OCI-M1 (cell line): Measurements from ENCODE around the gene MGAT4C.
"Not testable (repeated sequence)": the region's sequence is repeated elsewhere in the genome, so short reads cannot be mapped to it uniquely, and the experiment has no call there.

Experiments
- DNase-seq: peaks from one replicate; lab custom pipeline; 2025; lab: John Stamatoyannopoulos, UW

Gene MGAT4C

GRCh38 chr12:86256163-86256562 is at the start of gene MGAT4C:
Gene MGAT4C, minus strand, starts transcription at chr12:86256391.
- no peak for DNase-seq

GRCh38 chr12:86296396-86296795 is 40.2 kb upstream of the MGAT4C start:
- DNase-seq = not testable (repeated sequence)

- no peak for DNase-seq
Observed at GRCh38 chr12:86293682-86294240, 37.6 kb upstream of the MGAT4C start.

- DNase-seq = no peak
Observed at GRCh38 chr12:86292480-86292879, 36.3 kb upstream of the MGAT4C start.

- no peak for DNase-seq
Observed at GRCh38 chr12:86290615-86291014, 34.4 kb upstream of the MGAT4C start.

- DNase-seq = no peak
Observed at GRCh38 chr12:86286119-86286518, 29.9 kb upstream of the MGAT4C start.

- no peak for DNase-seq
Observed at GRCh38 chr12:86283620-86284019, 27.4 kb upstream of the MGAT4C start.

GRCh38 chr12:86275356-86275755 is 19.2 kb upstream of the MGAT4C start:
- DNase-seq = no peak

GRCh38 chr12:86265329-86265695 is 9.1 kb upstream of the MGAT4C start:
- no peak for DNase-seq

GRCh38 chr12:86264451-86265328 is 8.5 kb upstream of the MGAT4C start:
- no peak for DNase-seq

GRCh38 chr12:86261578-86261977 is 5.4 kb upstream of the MGAT4C start:
- DNase-seq = no peak

- peak; percentile 16 for DNase-seq
Observed at GRCh38 chr12:86261142-86261541, 5.0 kb upstream of the MGAT4C start.

- DNase-seq = no peak
Observed at GRCh38 chr12:86260183-86260582, 4.0 kb upstream of the MGAT4C start.

GRCh38 chr12:86257134-86257533 is 943 bp upstream of the MGAT4C start:
- DNase-seq = no peak

GRCh38 chr12:86254399-86255107 is 1.6 kb downstream of the MGAT4C start:
- DNase-seq = no peak

- no peak for DNase-seq
Observed at GRCh38 chr12:86249851-86250250, 6.3 kb downstream of the MGAT4C start.

GRCh38 chr12:86249276-86249675 is 6.9 kb downstream of the MGAT4C start:
- no peak for DNase-seq

GRCh38 chr12:86247871-86248270 is 8.3 kb downstream of the MGAT4C start:
- no peak for DNase-seq

GRCh38 chr12:86241600-86241999 is 14.6 kb downstream of the MGAT4C start:
- DNase-seq = no peak

GRCh38 chr12:86234316-86234855 is 21.8 kb downstream of the MGAT4C start:
- DNase-seq = no peak

GRCh38 chr12:86233126-86233525 is 23.1 kb downstream of the MGAT4C start:
- DNase-seq = no peak

- no peak for DNase-seq
Observed at GRCh38 chr12:86230516-86231146, 25.6 kb downstream of the MGAT4C start.
